Stimulated activated memory B cell treated with anti-CD40 and anti-IgM and Interleukin-4, amounts not matched to agents 10 μg/mL and 1 μg/mL and 100 μg/mL, for 72 hours (primary cell): Measurements from ENCODE around the gene TMEM253.

Experiments used
- ATAC-seq: fragments of 150-1000 bp; cut with Tn5 transposase; 2 replicates; pipeline ENCODE4 v1.10.0; 2021
- H3K27ac Mint-ChIP-seq: one replicate; pipeline ENCODE4 v1.8.0; 2022; ENCODE audit warnings: mild to moderate bottlenecking, mixed read lengths
- H3K27me3 Mint-ChIP-seq: one replicate; pipeline ENCODE4 v1.8.0; 2022; ENCODE audit warnings: mixed read lengths
- H3K36me3 Mint-ChIP-seq: one replicate; pipeline ENCODE4 v1.8.0; 2022; ENCODE audit warnings: mixed read lengths
- H3K4me1 Mint-ChIP-seq: one replicate; pipeline ENCODE4 v1.8.0; 2022; ENCODE audit warnings: mixed read lengths
- H3K4me3 Mint-ChIP-seq: one replicate; pipeline ENCODE4 v1.8.0; 2022; ENCODE audit warnings: mild to moderate bottlenecking, moderate library complexity, mixed read lengths
- H3K9me3 Mint-ChIP-seq: one replicate; pipeline ENCODE4 v1.8.0; 2022; ENCODE audit warnings: mixed read lengths

Gene TMEM253

GRCh38 chr14:21136024-21136423, 35.2 kb downstream of the TMEM253 start:
- no peak for ATAC-seq
- H3K36me3 Mint-ChIP-seq: no peaks in the 10 kb centered on the region
- no peaks in the 10 kb centered on the region for H3K27me3 Mint-ChIP-seq
- no peak overlapping the region for H3K27ac Mint-ChIP-seq
- no peak overlapping the region for H3K4me3 Mint-ChIP-seq
- no peaks in the 10 kb centered on the region for H3K9me3 Mint-ChIP-seq
- no peaks in the 10 kb centered on the region for H3K4me1 Mint-ChIP-seq

DNA sequence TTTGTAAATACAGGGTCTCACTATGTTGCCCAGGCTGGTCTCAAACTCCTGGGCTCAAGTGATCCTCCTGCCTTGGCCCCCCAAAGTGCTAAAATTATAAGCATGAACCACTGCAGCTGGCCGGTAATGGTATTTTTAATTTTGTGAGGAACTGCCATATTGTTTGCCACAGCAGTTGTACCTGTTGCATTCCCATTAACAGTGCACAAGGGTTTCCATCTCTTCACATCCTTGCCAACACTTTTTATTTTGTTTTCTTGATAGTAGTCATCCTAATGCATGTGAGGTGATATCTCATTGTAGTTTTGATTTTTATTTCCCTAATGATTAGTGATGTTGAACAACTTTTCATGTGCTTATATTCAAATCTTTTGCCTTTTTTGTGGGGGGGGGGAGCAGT, 41.5 kb downstream of the TMEM253 start:
- no peak overlapping the region for H3K27ac Mint-ChIP-seq
- ATAC-seq: no peak
- peaks cover 34% of the 10 kb centered on the region for H3K27me3 Mint-ChIP-seq
- no peaks in the 10 kb centered on the region for H3K4me1 Mint-ChIP-seq
- no peak overlapping the region for H3K4me3 Mint-ChIP-seq
- H3K9me3 Mint-ChIP-seq: peaks cover 16% of the 10 kb centered on the region
- peaks cover 11% of the 10 kb centered on the region for H3K36me3 Mint-ChIP-seq

DNA sequence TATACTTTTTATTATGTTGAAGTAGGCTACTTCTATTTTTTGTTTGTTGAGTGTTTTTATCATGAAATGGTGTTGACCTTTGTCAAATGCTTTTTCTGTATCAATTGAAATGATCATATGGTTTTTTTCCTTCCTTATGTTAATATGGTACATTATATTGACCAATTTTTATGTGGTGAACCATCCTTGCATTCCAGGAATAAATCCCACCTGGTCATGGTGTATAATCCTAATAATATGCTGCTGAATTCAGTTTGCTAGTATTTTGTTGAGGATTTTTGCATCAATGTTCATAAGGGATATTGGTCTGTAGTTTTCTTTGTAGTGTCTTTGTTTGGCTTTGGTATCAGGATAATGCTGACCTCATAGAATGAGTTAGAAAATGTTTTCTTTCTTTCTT, 44.6 kb downstream of the TMEM253 start:
- peaks cover 11% of the 10 kb centered on the region for H3K36me3 Mint-ChIP-seq
- ATAC-seq: no peak
- H3K4me1 Mint-ChIP-seq: no peaks in the 10 kb centered on the region
- no peak overlapping the region for H3K27ac Mint-ChIP-seq
- H3K27me3 Mint-ChIP-seq: peaks cover 34% of the 10 kb centered on the region
- no peak overlapping the region for H3K4me3 Mint-ChIP-seq
- H3K9me3 Mint-ChIP-seq: peaks cover 16% of the 10 kb centered on the region

DNA sequence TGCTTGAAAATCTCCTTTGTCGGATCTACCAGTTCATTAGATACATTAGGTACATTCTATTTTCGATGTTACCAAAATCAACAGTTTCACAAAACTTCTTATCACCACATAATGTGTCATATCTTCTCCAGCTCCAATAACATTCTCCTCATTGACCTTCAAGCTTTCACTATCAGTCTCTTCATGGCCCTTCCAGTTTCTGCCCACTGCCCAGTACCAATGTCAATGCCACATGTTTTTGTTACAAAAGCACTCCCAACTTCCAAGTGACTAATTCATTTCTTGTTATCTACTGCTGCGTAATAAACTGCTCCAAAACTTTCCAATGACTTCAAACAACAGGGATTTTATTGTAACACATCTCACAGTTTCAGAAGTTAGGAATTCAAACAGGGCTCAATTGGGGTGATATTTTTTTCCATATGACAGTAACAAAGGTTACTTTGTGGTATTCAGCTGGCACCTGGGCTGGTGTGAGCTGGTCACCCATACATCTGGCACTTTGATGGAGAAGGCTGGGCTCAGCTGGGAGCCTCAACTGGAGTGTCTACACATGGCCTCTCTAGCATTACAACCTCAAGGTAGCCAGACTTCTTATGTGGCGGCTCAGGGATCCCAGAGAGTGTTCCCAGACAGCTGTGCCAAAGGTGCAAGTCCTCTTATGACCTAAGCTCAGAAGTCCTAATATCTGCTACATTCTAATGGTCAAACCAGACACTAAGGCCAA, 48.9 kb downstream of the TMEM253 start:
- Mint-ChIP-seq H3K9me3 (peaks cover 11% of the 10 kb centered on the region), H3K36me3 (peaks cover 7% of the 10 kb centered on the region), H3K27ac (no peak overlapping the region), H3K27me3 (peaks cover 37% of the 10 kb centered on the region), H3K4me1 (no peaks in the 10 kb centered on the region), H3K4me3 (no peak overlapping the region)
- no peak for ATAC-seq
